HL-60/S4 (cell line): ENCODE data around the gene RIPK3.
"Not testable (repeated sequence)": the region's sequence is repeated elsewhere in the genome, so short reads cannot be mapped to it uniquely, and the experiment has no call there.

Experiments used
- in situ Hi-C: fragments of 300-500 bp; cut with MboI; formaldehyde crosslinking; loops from 2 replicates; pipeline ENCODE4 v1.14.3; 2022; ENCODE audit warnings: low sequenced_read_pairs

The RIPK3 gene

DNA sequence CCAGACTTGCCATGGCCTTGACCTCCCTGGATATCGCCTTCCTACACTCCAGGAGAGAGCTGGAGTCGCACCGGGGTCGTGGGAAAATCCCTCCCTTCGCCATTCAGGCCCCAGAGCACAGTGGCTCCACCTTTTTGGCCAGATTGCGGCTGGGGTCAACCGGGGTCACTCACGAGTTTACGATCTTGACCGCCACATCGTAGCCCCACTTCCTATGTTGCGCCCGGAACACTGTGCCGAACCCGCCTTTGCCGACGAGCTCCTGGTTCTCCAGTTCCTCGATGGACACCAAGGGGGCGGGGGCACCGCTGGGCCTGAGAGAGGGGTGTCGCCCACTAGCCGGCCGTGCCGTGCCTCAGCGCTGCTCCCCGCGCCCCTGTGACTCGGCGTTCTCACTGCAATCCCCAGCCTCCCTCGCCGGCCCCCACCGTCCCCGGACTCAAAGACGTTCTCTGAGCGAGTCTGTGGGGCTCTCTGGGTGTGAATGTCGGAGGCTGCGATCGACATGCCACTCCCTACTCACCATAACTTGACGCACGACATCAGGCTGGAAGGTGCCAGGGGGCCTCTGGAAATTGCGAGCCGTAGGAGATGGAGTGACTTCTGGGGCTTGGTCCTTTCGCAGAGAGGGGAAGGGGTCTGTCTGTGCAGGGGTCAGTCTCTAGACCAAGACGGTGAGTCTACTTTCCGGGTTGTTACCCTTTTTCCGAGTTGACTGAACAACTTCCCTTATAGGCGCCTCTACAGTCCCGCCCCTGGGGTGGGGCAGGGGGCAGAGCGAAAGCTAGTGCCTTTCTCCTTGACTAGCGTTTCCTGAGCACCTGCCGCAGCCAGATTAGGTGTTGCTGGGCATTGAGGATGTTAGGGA is at the start of gene RIPK3:
Gene RIPK3, minus strand, starts transcription at position 708 of the 868 bp plus-strand sequence. Its CDS starts 165 bp downstream, at position 543.
- in situ Hi-C loops = no loop called here

DNA sequence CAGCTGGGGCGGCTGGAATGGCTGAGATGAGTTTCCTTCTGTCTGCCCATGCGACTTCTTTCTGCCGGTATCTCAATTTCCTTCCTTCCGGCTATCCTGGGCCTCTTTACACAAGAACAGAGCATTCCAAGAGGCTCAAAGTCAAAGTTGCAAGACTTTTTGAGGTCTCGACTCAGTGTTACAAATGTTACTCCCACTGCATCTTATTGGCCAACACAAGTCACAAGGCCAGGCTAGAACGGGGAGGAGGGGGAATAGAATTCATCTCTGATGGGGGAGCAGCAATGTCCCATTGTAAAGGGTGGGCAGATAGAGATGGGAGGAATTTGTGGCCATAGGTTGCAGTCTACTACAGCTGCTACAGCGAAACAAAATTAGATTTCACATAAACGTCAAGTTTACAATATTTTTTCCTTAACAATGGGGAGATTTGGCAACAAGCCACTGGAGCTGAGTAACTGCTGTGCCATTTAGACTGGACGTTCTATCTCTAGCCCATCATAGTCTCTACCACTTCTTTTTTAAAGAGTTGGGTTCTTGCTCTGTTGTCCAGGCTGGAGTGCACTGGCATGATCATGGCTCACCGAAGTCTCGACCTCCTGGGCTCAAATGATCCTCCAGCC is 49.5 kb upstream of the RIPK3 start:
- in situ Hi-C loops = no loop called here

DNA sequence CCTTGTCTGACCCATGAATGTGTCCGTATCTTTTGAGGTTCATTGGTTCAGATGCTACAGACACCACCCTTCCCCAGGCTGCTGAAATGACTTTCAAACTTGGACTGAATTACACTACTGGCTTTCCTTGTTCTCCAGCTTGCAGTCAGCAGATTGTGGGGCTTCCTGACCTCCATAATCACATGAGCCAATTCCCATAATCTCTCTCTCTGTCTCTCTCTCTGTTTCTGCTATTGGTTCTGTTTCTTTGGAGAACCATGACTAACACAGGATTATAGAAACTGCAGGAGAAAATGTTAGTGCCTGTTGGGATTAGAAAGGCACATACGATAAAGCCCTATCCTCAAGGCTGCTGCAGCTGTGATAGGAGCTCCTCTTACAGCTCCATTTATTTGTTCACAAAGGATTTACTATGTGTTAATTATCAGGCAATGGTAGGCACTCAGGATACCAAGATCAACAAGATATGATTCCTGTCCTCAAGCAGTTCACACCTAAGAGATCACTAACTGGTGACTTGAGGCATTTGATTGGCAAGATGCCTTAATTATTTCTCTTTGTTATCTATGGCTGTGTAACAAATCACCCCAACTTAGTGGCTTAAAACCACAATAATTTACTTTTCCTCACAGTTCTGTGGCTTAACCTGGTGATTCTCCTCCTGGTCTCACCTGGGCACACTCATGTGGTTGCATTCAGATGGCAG is 48.8 kb upstream of the RIPK3 start:
- in situ Hi-C loops = no loop called here

DNA sequence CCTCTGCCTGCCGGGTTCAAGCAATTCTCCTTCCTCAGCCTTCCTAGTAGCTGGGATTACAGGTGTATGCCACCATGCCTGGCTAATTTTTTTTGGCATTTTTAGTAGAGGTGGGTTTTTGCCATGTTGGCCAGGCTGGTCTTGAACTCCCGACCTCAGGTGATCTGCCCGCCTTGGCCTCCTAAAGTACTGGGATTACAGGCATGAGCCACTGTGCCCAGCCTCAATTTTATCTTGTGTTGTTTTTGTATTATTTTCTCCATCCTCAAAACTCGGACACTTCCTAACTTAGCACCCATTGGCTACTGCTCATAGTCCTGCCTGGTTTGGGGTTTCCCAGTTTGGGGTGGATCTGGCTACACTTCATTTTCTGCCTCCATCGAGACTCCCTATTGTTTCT is 47.8 kb upstream of the RIPK3 start:
- in situ Hi-C loops = not testable (repeated sequence)

DNA sequence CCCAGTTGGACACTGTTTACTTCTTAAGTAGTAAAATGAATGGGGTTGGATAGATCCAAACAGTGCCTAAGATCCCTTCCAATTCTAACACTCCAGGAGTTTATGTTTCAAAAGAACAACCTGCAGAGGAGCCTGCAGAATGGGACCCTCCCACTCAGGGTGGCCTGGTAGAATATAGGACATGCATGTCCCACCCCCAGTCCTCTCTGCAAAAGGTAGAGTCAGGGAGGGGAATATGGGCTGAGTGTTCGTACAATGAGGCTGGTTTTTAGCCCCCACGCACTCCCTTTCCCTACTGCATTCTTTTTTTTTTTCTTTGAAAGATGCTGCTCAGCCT is 47.2 kb upstream of the RIPK3 start:
- in situ Hi-C loops = no loop called here

DNA sequence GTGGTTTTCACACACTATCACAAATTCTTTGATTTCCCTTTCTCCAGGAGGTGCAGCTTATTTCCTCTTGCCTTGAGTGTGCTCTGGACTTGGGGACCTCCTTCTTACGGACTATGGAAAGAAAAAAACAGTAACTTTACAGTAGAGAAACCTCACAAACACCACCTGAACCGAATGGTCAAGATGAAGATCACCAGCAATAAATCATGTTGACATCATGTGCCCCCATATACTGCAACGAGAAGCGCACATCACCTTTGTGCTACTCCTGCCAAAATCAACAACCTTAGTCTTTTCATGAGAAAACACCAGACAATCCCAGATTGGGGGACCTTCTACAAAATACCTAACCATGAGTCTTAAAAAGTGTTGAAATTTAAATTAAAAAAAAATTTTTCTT is 45.7 kb upstream of the RIPK3 start:
- in situ Hi-C loops = no loop called here

DNA sequence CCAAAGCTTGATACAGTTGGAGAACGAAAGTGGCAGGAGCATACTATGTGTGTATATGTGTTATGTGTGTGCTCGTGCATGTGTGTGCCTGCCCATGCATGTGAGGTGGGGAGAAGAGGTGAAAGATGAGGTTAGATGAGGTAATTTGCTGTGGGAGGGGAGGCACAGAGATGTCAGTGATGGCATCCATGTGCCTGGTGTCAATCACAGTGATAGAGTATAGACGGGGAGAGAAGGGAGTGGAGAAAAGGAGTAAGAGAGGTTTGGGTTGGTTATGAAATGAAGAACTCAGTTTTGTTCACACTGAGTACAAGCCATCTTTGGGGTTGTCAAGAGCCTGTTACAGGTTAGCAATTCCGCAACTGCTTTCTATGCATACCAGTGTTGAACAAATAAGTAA is 44.4 kb upstream of the RIPK3 start:
- in situ Hi-C loops = no loop called here

DNA sequence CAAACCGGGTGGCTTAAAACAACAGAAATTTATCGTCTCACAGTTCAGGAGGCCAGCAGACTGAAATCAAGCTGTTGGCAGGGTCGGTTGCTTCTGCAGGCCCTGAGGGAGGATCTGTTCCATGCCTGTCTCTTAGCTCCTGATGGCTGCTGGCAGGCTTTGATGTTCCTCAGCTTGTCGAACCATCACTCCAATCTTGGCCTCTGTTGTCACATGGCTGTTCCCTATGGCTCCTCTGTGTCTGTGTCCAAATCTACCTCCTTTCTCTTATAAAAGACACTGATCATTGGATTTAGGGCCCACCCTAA is 42.2 kb upstream of the RIPK3 start:
- in situ Hi-C loops = no loop called here

DNA sequence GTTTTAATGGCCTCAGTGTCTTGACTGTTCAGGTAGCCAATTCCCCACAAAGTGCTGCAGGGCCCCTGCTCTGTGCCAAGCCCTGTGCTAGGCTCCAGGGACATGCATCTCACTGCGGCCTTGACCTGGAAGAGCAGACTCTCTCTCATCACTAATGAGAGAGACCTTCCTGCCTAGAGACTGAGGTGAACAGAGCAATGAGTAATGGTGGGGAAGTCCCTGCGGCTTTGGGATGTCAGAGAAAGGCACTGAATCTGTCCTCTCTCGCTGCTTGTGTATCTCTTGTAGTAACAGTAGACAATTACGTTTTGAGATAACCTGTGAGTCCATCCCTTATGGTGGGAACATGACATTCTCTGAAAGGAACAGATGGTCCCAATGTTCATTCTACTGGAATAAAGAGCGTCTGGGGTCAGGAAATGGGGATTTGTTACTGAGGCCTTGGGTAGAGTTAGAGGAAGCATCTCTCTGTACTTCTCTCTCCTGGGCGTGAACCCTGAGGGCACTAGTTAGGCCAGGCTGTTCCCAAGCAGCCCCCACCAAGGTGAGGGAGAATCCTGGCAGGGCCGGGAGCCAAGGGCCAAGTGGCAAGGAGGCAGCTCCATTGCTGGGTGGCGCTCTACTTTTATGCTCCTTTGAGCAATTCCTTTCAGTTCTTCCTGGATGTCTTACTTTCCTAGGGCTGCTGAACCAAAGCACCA is 41.7 kb upstream of the RIPK3 start:
- in situ Hi-C loops = no loop called here

DNA sequence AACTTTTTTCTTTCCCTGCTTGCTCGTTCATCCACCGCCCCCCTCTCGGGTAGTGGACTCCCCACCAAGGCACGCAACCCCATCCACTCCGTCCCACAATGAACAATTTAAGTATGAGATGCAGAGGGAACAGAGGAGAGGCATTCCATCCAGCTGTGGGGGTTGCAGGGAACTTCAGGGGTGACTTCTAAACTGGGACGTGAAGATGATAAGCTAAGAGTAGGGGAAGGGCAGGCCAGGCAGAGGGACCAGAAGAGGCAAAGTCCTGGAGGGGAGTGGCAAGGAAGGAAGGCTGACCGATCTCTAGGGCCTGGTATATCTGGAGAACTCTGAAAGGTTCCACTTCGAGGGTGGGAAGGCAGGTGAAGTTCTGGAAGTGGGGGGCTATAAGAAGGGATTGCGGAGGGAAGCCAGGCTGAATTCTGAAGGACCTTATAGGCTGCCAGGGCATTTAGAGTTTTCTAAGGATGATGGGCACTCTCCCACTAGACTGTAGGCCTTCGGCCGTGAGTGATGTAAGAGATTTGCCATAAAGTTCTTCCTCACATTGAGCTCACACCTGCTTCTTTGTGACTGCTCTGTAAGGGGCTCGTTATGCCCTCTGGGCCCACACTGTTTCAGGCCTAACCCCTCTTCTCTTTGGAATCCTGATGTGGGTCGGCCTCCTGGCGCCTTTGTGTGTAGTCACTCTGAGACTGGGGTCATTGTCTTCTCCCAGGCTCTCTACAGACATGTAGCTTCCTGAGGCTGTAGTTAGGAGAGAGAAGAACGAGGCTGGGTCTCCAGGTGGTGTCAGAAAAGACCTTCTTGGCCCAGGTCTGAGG is 40.3 kb upstream of the RIPK3 start:
- in situ Hi-C loops = no loop called here

DNA sequence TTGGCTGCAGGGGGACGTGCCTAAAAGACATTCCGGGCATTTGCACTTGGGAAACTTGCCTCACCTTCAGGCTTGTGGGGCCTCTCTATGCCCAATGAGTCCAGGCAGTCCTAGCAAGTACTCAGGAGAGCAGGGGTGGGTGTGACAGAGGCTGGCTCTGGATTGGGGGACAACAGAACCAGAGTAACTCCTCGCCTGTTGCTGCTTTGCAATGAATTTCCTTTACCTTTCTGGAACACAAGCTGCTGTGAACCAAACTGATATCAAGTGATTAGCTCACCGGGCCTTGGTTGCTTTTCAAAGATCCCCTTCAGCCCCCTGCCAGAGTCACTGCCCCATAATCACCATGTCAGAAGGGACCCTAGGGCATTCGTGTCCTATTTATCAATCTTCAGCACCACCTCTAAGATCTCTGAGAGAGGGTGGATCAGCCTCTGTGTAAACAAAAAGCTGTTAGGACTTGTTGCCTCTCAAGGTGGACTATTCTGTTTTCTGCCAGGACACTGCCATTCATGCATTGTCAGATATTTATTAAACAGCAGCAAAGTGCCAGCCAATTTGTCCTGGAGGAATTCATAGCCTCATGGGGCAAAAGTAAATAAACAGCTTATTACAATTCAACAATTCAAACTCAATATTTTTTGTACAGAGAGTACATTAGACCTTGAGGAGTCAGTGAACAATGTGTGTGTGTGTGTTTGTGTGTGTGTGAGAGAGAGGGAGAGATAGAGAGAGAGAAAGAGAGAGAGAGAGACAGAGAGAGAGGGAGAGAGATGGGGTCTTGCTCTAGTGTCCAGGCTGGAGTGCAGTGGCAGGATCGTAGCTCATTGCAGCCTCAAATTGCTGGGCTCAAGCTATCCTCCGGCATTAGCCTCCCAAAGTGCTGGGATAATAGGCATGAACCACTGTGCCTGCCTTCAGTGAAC is 39.5 kb upstream of the RIPK3 start:
- in situ Hi-C loops = no loop called here

DNA sequence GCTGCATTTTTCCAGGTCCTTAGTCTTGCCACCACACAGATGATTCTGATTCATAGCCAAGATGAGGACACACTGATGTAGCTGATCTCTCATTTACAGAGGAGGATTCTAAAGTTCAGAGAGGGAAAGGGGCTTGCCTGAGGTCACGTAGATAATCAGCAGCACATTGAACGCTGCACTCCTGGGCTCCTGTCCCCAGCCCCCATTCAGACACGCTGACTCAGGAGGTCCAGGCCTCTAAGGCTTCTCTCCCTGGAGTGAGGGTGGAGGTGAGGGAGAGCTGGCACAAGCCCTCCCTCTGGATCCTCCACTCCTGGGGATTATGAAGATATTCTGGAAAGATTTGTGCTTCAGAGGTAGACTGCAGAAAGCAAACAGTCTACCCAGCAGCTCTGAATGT is 38.5 kb upstream of the RIPK3 start:
- in situ Hi-C loops = no loop called here

DNA sequence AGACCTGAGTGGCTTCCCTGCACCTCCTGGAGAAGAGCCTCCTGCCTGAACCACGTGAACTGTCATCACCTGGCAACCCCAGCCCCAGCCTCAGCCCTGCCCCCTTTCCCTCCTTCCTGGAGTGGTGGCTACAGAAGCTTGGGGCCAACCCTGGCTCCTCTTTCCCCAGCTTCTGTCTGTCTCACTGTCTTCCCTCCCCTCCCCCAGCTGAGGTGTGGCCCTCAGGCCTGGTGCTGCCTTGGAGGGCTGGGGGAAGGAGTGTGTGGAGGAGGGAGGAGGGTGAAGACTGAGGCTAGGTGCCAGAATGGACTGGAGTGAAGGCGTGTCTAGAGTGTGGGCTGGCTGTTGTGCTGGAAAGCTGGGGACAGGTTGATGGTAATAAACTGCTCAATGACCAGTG is 37.9 kb upstream of the RIPK3 start:
- in situ Hi-C loops = no loop called here

DNA sequence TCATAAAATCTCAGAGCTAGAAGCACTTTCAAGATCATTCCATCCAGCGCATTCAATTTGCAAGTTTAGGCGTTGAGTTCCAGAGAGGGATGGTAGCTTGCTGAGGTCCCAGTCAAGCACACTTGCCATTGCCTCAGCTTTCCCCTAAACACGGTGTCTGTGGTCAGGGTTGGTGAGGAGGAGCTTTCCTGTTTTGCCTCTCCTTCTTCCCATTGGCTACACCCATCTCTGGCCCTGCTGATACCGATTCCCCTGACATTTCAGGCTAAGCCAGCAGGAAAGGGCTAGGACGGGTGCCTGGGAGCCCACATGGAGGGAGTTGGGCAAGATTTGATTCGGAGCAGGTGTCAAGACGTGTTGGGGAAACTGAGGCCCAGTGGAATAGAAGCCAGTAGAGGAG is 37.3 kb upstream of the RIPK3 start:
- in situ Hi-C loops = no loop called here

DNA sequence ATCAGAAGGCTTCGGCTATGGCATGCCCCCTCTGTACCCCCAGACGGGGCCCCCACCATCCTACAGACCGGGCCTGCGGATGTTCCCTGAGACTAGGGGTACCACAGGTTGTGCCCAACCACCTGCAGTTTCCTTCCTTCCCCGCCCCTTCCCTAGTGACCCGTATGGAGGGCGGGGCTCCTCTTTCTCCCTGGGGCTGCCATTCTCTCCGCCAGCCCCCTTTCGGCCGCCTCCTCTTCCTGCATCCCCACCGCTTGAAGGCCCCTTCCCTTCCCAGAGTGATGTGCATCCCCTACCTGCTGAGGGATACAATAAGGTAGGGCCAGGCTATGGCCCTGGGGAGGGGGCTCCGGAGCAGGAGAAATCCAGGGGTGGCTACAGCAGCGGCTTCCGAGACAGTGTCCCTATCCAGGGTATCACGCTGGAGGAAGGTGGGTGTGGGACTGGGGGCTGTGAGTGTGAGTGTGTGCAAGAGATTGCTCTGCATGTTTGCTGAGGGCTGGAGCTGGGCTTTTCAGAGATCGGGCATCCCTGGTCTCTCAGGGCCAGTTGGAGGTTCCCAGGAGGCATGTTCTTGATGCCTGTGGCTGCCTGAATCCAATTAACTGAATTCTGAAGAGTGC is 36.8 kb upstream of the RIPK3 start:
- in situ Hi-C loops = no loop called here

DNA sequence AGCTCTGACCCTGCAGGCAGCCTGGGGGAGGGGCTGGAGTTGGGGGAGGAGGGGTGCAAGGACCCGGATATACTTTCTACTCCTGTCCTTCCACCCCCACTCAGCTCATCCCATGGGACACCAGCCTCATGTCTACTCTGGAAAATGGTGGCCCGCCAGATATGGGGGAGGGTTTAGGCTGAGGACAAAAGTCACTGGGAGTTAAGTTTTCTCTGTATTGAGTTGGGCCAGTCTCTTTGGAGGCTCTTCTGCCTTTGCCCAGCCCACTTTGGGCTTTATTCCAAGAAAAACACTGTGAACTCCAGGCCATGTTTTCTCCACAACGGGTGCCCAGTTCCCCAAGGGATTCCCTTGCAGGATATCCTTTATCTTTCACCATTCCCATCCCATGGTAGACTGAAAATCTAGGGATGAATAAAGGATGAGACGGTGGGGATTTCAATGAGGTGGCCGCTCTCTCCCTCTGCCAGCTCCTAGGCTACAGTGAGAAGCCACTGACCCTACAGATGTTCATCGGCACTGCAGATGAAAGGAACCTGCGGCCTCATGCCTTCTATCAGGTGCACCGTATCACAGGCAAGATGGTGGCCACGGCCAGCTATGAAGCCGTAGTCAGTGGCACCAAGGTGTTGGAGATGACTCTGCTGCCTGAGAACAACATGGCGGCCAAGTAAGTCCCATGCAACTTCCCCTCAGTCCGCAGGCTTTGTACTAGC is 33.1 kb upstream of the RIPK3 start:
- in situ Hi-C loops = no loop called here

DNA sequence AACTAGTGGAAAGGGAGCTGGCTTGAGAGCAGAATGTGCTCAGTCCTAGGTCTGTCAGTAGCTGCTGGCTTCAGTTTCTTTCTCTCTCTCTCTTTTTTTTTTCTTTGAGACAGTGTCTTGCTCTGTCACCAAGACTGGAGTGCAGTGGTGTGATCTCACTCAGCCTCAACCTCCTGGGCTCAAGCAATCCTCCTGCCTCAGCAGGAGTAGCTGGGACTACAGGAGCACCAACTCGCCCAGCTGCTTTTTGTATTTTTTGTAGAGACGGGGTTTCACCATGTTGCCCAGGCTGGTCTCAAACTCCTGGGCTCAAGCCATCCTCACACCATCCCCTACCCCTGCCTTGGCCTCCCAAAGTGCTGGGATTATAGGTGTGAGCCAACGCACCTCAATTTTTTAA is 31.8 kb upstream of the RIPK3 start:
- in situ Hi-C loops = not testable (repeated sequence)

DNA sequence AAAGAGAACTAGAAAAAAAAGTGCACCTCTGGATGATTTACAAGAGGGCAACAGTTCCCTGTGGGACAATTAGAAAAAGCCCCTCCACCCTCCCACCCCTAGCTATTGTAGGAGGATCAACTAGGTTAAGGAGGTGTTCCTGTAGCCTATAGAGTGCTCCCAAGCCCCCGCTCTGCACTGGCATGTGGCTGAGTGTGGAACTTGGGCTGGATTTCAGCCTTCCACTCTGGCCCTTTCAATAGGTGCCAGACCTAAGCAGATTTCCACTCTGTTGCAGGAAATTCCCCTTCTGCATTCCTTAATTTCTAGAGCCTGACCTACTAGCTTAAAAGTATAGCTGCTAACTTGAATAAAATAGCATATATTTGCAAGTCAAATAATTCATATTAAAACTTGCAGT is 31.0 kb upstream of the RIPK3 start:
- in situ Hi-C loops = no loop called here
